22Rv1 (cell line): ENCODE data around the gene OLFML3.
"Not testable (repeated sequence)": the region's sequence is repeated elsewhere in the genome, so short reads cannot be mapped to it uniquely, and the experiment has no call there.

Experiments
- CTCF ChIP-seq: fragments of 450-650 bp; IDR thresholded peaks from 2 replicates; pipeline ENCODE4 v1.5.1; 2017; ENCODE audit warnings: mild to moderate bottlenecking
- ZFX ChIP-seq: fragments of 450-650 bp; IDR thresholded peaks from 2 replicates; pipeline ENCODE4 v1.6.1; 2017; ENCODE audit warnings: antibody characterized with exemption, borderline replicate concordance

- not testable (repeated sequence) for TF ChIP-seq CTCF, ZFX
Observed at GRCh38 chr1:114006825-114007224, 27.6 kb downstream of the OLFML3 start.
